Measurements from ENCODE around the gene SEMA3A.

- TF ChIP-seq NFYB (CRISPR knock-in tag; IDR thresholded peaks at IDR 0.05) (no peak), POLR2A (IDR thresholded peaks at IDR 0.05; ENCODE audit: insufficient read depth in 1 of 2, low read depth in 2 of 2, low read length in 2 of 2) (no peak), ZNF460 (CRISPR knock-in tag; IDR thresholded peaks at IDR 0.05; ENCODE audit: borderline replicate concordance) (no peak), REPIN1 (CRISPR knock-in tag; IDR thresholded peaks at IDR 0.05; ENCODE audit: borderline replicate concordance, low read depth) (no peak), GFI1 (CRISPR knock-in tag; IDR thresholded peaks at IDR 0.05; ENCODE audit: borderline replicate concordance) (no peak), ZNF510 (CRISPR knock-in tag; IDR thresholded peaks at IDR 0.05; ENCODE audit: low read depth) (no peak), ETV6 (CRISPR knock-in tag; conservative IDR thresholded peaks at IDR 0.05) (no peak), ZNF383 (CRISPR knock-in tag; IDR thresholded peaks at IDR 0.05; ENCODE audit: borderline replicate concordance) (no peak)
- TF ChIP-seq, protein P1, sequence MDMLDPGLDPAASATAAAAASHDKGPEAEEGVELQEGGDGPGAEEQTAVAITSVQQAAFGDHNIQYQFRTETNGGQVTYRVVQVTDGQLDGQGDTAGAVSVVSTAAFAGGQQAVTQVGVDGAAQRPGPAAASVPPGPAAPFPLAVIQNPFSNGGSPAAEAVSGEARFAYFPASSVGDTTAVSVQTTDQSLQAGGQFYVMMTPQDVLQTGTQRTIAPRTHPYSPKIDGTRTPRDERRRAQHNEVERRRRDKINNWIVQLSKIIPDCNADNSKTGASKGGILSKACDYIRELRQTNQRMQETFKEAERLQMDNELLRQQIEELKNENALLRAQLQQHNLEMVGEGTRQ (IDR thresholded peaks at IDR 0.05; ENCODE audit: low read depth, low read length): no peak
- TF ChIP-seq, protein P1 (CRISPR knock-in tag; IDR thresholded peaks at IDR 0.05; ENCODE audit: borderline replicate concordance): no peak
- TF ChIP-seq, protein P2, sequence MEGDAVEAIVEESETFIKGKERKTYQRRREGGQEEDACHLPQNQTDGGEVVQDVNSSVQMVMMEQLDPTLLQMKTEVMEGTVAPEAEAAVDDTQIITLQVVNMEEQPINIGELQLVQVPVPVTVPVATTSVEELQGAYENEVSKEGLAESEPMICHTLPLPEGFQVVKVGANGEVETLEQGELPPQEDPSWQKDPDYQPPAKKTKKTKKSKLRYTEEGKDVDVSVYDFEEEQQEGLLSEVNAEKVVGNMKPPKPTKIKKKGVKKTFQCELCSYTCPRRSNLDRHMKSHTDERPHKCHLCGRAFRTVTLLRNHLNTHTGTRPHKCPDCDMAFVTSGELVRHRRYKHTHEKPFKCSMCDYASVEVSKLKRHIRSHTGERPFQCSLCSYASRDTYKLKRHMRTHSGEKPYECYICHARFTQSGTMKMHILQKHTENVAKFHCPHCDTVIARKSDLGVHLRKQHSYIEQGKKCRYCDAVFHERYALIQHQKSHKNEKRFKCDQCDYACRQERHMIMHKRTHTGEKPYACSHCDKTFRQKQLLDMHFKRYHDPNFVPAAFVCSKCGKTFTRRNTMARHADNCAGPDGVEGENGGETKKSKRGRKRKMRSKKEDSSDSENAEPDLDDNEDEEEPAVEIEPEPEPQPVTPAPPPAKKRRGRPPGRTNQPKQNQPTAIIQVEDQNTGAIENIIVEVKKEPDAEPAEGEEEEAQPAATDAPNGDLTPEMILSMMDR (CRISPR knock-in tag; IDR thresholded peaks at IDR 0.05): no peak
These were observed 145.3 kb downstream of the SEMA3A start for GRCh38 chr7:84049071-84049836.
